Activated naive CD8-positive, alpha-beta T cell treated with anti-CD3 and anti-CD28 coated beads, Interleukin-2, amount 50 U/mL, for 24 hours (primary cell): ENCODE measurements around the gene TLR8.
"Not testable (repeated sequence)": the region's sequence is repeated elsewhere in the genome, so short reads cannot be mapped to it uniquely, and the experiment has no call there.

Experiments used
- ATAC-seq: fragments of 150-1000 bp; cut with Tn5 transposase; one replicate; pipeline ENCODE4 v1.10.0; 2021
- DNase-seq: peaks from one replicate; pipeline ENCODE4 v3.0.0; 2021
- H3K27ac Mint-ChIP-seq: one replicate; pipeline ENCODE4 v1.8.0; 2021; ENCODE audit warnings: mild to moderate bottlenecking, mixed read lengths
- H3K27me3 Mint-ChIP-seq: one replicate; pipeline ENCODE4 v1.8.0; 2021; ENCODE audit warnings: mixed read lengths
- H3K36me3 Mint-ChIP-seq: one replicate; pipeline ENCODE4 v1.8.0; 2021; ENCODE audit warnings: low read depth, mixed read lengths
- H3K4me1 Mint-ChIP-seq: one replicate; pipeline ENCODE4 v1.8.0; 2021; ENCODE audit warnings: mixed read lengths
- H3K4me3 Mint-ChIP-seq: one replicate; pipeline ENCODE4 v1.8.0; 2021; ENCODE audit warnings: mild to moderate bottlenecking, moderate library complexity, mixed read lengths
- H3K9me3 Mint-ChIP-seq: one replicate; pipeline ENCODE4 v1.8.0; 2021; ENCODE audit warnings: mixed read lengths

TLR8 gene

DNA sequence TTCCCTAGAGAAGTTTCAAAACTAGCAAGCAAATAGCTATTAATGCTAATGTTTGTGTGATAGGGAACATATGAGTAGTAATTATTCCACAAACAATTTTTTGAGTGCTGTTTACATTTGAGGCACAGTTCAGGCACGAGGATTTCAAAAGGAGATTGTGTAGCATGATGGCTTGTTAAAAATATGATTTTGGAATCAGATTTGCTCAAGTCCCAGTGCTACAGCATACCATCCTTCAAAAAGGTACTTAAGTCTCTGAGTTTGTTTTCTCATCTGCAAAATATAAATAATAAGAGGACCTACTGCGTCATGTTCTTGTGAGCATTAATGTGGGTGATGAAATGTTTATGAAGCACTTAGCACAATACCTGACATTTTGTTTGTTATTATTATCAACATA lies 11.3 kb downstream of the TLR8 start:
- Mint-ChIP-seq H3K4me3 (no peak overlapping the region), H3K9me3 (no peaks in the 10 kb centered on the region), H3K27ac (no peak overlapping the region), H3K4me1 (peaks cover 9% of the 10 kb centered on the region), H3K27me3 (no peaks in the 10 kb centered on the region), H3K36me3 (no peaks in the 10 kb centered on the region)
- ATAC-seq (no peak), DNase-seq (no peak)

DNA sequence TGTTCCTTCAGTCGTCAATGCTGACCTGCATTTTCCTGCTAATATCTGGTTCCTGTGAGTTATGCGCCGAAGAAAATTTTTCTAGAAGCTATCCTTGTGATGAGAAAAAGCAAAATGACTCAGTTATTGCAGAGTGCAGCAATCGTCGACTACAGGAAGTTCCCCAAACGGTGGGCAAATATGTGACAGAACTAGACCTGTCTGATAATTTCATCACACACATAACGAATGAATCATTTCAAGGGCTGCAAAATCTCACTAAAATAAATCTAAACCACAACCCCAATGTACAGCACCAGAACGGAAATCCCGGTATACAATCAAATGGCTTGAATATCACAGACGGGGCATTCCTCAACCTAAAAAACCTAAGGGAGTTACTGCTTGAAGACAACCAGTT lies 12.6 kb downstream of the TLR8 start:
- Mint-ChIP-seq H3K9me3 (no peaks in the 10 kb centered on the region), H3K4me1 (peaks cover 9% of the 10 kb centered on the region), H3K4me3 (no peak overlapping the region), H3K27ac (no peak overlapping the region), H3K27me3 (peaks cover 3% of the 10 kb centered on the region), H3K36me3 (no peaks in the 10 kb centered on the region)
- peak; percentile 36 for ATAC-seq
- DNase-seq, result no peak

- no peak for DNase-seq
- Mint-ChIP-seq H3K27me3 (peaks cover 3% of the 10 kb centered on the region), H3K36me3 (no peaks in the 10 kb centered on the region), H3K4me3 (no peak overlapping the region), H3K4me1 (peaks cover 9% of the 10 kb centered on the region), H3K9me3 (no peaks in the 10 kb centered on the region), H3K27ac (no peak overlapping the region)
- ATAC-seq, result no peak
These were observed 13.2 kb downstream of the TLR8 start for GRCh38 chrX:12919620-12920019.

DNA sequence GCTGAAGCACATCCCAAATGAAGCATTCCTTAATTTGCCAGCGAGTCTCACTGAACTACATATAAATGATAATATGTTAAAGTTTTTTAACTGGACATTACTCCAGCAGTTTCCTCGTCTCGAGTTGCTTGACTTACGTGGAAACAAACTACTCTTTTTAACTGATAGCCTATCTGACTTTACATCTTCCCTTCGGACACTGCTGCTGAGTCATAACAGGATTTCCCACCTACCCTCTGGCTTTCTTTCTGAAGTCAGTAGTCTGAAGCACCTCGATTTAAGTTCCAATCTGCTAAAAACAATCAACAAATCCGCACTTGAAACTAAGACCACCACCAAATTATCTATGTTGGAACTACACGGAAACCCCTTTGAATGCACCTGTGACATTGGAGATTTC lies 14.6 kb downstream of the TLR8 start:
- DNase-seq, result no peak
- Mint-ChIP-seq H3K4me1 (peaks cover 9% of the 10 kb centered on the region), H3K27ac (no peak overlapping the region), H3K9me3 (no peaks in the 10 kb centered on the region), H3K4me3 (no peak overlapping the region), H3K36me3 (no peaks in the 10 kb centered on the region), H3K27me3 (peaks cover 3% of the 10 kb centered on the region)
- ATAC-seq, result no peak

DNA sequence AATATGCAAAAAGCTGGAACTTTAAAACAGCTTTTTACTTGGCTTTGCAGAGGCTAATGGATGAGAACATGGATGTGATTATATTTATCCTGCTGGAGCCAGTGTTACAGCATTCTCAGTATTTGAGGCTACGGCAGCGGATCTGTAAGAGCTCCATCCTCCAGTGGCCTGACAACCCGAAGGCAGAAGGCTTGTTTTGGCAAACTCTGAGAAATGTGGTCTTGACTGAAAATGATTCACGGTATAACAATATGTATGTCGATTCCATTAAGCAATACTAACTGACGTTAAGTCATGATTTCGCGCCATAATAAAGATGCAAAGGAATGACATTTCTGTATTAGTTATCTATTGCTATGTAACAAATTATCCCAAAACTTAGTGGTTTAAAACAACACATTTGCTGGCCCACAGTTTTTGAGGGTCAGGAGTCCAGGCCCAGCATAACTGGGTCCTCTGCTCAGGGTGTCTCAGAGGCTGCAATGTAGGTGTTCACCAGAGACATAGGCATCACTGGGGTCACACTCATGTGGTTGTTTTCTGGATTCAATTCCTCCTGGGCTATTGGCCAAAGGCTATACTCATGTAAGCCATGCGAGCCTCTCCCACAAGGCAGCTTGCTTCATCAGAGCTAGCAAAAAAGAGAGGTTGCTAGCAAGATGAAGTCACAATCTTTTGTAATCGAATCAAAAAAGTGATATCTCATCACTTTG lies 15.6 kb downstream of the TLR8 start:
- Mint-ChIP-seq H3K27me3 (peaks cover 3% of the 10 kb centered on the region), H3K36me3 (no peaks in the 10 kb centered on the region), H3K9me3 (no peaks in the 10 kb centered on the region), H3K4me1 (peaks cover 9% of the 10 kb centered on the region), H3K27ac (no peak overlapping the region), H3K4me3 (no peak overlapping the region)
- DNase-seq (no peak), ATAC-seq (no peak)

- Mint-ChIP-seq H3K27ac (no peak overlapping the region), H3K4me3 (no peak overlapping the region), H3K4me1 (peaks cover 9% of the 10 kb centered on the region), H3K36me3 (no peaks in the 10 kb centered on the region), H3K27me3 (peaks cover 3% of the 10 kb centered on the region), H3K9me3 (no peaks in the 10 kb centered on the region)
- DNase-seq, result no peak
- ATAC-seq, result no peak
These were observed 16.1 kb downstream of the TLR8 start for GRCh38 chrX:12922599-12922919.

DNA sequence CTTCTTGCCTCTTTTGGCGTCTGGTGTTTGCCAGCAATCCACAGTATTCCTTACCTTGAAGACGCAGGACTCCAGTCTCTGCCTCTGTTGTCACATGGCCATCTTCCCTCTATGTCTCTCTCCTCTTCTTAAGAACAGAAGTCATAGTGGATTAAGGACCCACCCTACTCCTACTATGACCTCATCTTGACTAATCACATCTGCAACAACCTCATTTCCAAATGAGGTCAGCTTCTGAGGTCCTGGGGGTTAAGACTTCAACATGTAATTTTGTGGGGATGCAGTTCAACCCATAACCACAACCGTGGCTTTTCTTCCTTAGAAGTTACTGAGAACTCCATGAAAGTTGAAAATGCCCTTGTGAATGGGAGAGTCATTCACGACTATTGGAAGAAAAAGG lies 23.3 kb downstream of the TLR8 start:
- Mint-ChIP-seq H3K4me1 (peaks cover 18% of the 10 kb centered on the region), H3K9me3 (no peaks in the 10 kb centered on the region), H3K27me3 (no peaks in the 10 kb centered on the region), H3K4me3 (no peak overlapping the region), H3K27ac (no peak overlapping the region), H3K36me3 (no peaks in the 10 kb centered on the region)
- DNase-seq (no peak), ATAC-seq (peak; percentile 79)

- Mint-ChIP-seq H3K4me3 (no peak overlapping the region), H3K27me3 (no peaks in the 10 kb centered on the region), H3K36me3 (no peaks in the 10 kb centered on the region), H3K27ac (no peak overlapping the region), H3K4me1 (peaks cover 18% of the 10 kb centered on the region), H3K9me3 (no peaks in the 10 kb centered on the region)
- no peak for DNase-seq
- peak; percentile 54 for ATAC-seq
These were observed 23.7 kb downstream of the TLR8 start for GRCh38 chrX:12930150-12930549.

DNA sequence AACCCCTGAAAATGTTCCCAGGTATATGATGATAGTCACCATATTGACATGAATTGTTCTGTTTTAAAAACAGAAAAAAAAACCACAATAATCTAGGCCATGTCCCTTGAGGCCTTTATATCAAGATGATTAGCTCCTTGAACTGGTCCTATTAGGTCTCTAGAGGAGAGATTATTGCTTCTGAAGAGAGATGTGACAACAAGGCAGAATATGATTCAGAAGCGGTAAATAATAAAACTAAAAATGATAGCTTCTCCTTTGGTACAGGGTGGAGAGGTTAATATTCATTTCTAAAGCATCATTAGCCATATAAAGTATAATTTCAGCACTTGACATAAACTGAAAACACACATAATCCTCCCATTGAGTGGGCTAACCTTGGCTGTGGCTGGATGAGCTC lies 25.8 kb downstream of the TLR8 start:
- DNase-seq (no peak), ATAC-seq (no peak)
- H3K4me1 Mint-ChIP-seq, result peaks cover 18% of the 10 kb centered on the region
- H3K36me3 Mint-ChIP-seq, result no peaks in the 10 kb centered on the region
- no peak overlapping the region for H3K4me3 Mint-ChIP-seq
- no peak overlapping the region for H3K27ac Mint-ChIP-seq
- no peaks in the 10 kb centered on the region for H3K9me3 Mint-ChIP-seq
- H3K27me3 Mint-ChIP-seq, result no peaks in the 10 kb centered on the region

- Mint-ChIP-seq H3K4me3 (no peak overlapping the region), H3K27ac (no peak overlapping the region), H3K9me3 (no peaks in the 10 kb centered on the region), H3K36me3 (no peaks in the 10 kb centered on the region), H3K4me1 (peaks cover 9% of the 10 kb centered on the region), H3K27me3 (no peaks in the 10 kb centered on the region)
- DNase-seq (no peak), ATAC-seq (no peak)
These were observed 28.4 kb downstream of the TLR8 start for GRCh38 chrX:12934850-12935249.

GRCh38 chrX:12936947-12937346 lies 30.5 kb downstream of the TLR8 start:
- no peaks in the 10 kb centered on the region for H3K4me1 Mint-ChIP-seq
- no peaks in the 10 kb centered on the region for H3K27me3 Mint-ChIP-seq
- no peaks in the 10 kb centered on the region for H3K9me3 Mint-ChIP-seq
- DNase-seq (no peak), ATAC-seq (no peak)
- H3K27ac Mint-ChIP-seq, result no peak overlapping the region
- H3K4me3 Mint-ChIP-seq, result no peak overlapping the region
- H3K36me3 Mint-ChIP-seq, result no peaks in the 10 kb centered on the region

GRCh38 chrX:12940471-12940870 lies 34.1 kb downstream of the TLR8 start:
- not testable (repeated sequence) for H3K36me3 Mint-ChIP-seq, H3K9me3 Mint-ChIP-seq, H3K4me3 Mint-ChIP-seq, H3K4me1 Mint-ChIP-seq, DNase-seq, H3K27ac Mint-ChIP-seq, H3K27me3 Mint-ChIP-seq, ATAC-seq

- peaks cover 26% of the 10 kb centered on the region for H3K4me1 Mint-ChIP-seq
- H3K36me3 Mint-ChIP-seq, ATAC-seq: not testable (repeated sequence)
These were observed 37.2 kb downstream of the TLR8 start for GRCh38 chrX:12943592-12943991.

DNA sequence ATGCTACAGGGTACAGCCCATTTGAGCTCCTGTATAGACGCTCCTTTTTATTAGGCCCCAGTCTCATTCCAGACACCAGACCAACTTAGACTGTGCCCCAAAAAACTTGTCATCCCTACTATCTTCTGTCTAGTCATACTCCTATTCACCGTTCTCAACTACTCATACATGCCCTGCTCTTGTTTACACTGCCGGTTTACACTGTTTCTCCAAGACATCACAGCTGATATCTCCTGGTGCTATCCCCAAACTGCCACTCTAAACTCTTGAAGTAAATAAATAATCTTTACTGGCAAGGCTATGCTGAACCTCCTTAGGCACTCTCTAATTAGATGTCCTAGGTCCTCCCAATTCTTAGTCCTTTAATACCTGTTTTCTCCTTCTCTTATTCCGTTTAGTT lies 38.0 kb downstream of the TLR8 start:
- DNase-seq, H3K4me3 Mint-ChIP-seq, ATAC-seq, H3K27ac Mint-ChIP-seq, H3K36me3 Mint-ChIP-seq, H3K27me3 Mint-ChIP-seq, H3K9me3 Mint-ChIP-seq: not testable (repeated sequence)
- H3K4me1 Mint-ChIP-seq, result peaks cover 35% of the 10 kb centered on the region

More at GRCh38 chrX:12943592-12943991, 37.2 kb downstream of the TLR8 start:
- H3K4me3 Mint-ChIP-seq, DNase-seq, H3K27me3 Mint-ChIP-seq, H3K9me3 Mint-ChIP-seq, H3K27ac Mint-ChIP-seq: not testable (repeated sequence)

DNA sequence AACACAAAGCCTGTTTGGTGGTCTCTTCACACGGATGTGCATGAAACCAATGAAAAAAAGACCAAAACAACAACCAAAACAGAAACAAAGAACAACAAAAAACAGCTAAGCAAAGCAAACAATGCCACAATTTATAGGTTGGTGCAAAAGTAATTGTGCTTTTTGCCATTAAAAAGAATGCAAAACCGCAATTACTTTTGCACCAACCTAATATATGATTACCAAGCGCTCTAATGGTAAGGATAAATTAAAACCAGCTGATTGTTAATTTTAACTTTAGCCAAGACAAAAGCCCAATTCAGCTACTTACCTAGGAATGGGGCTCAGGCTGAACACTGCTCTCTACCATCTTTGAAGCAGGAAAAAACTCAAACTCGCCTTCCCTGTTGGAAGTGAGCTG lies 39.1 kb downstream of the TLR8 start:
- Mint-ChIP-seq H3K4me1 (peaks cover 45% of the 10 kb centered on the region), H3K9me3 (no peaks in the 10 kb centered on the region), H3K4me3 (no peak overlapping the region), H3K27ac (no peak overlapping the region), H3K36me3 (no peaks in the 10 kb centered on the region), H3K27me3 (no peaks in the 10 kb centered on the region)
- DNase-seq, result no peak
- no peak for ATAC-seq

DNA sequence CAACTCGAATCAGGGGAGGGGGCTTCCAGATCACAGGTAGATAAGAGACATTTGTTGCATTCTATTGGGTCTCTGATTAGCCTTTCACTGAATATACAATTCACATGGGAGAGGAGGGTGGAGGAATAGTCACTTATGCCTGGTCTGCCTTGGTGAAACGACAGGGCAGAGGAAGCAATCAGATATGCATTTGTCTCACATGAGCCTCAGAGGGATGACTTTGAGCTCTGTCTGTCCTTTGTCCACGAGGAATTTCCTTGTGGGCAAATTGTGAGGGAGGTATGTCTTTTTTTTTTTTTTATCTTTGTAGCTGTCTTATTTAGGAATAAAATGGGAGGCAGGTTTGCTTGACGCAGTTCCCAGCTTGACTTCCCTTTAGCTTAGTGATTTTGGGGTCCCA lies 40.0 kb downstream of the TLR8 start:
- DNase-seq (no peak), ATAC-seq (no peak)
- no peaks in the 10 kb centered on the region for H3K27me3 Mint-ChIP-seq
- peaks cover 53% of the 10 kb centered on the region for H3K4me1 Mint-ChIP-seq
- no peaks in the 10 kb centered on the region for H3K36me3 Mint-ChIP-seq
- H3K4me3 Mint-ChIP-seq, result peak overlapping the region; percentile 82
- no peaks in the 10 kb centered on the region for H3K9me3 Mint-ChIP-seq
- H3K27ac Mint-ChIP-seq, result peak overlapping the region; percentile 95
